ENCODE results near the gene MYCBP. TPM values are rescaled to one million over a fixed set of nuclear protein-coding genes. Genes with fewer than 3 reads are reported as not detected.

MYCBP gene
- polyA plus RNA-seq, 1 donor (not counting 4 experiments of a cell fraction or from before 2014, with no cell fraction given) = 39.9 TPM

GRCh38 chr1:38827318-38827717 lies 45.8 kb downstream of the MYCBP start:
- Histone ChIP-seq H2AFZ (ENCODE audit: control insufficient read depth, low read length) (no peak overlapping the region), H3K27ac (ENCODE audit: control insufficient read depth, insufficient read depth, low read length) (no peak overlapping the region), H3K4me3 (ENCODE audit: control insufficient read depth in 2 of 3, extremely low read depth in 1 of 3, insufficient read depth in 2 of 3, low read depth in 1 of 3, low read length in 3 of 3) (no peak overlapping the region), H3K36me3 (ENCODE audit: control insufficient read depth in 2 of 2, extremely low read depth in 1 of 2, insufficient read depth in 2 of 2, low read length in 2 of 2) (no peaks in the 10 kb centered on the region), H3K4me2 (ENCODE audit: control insufficient read depth, extremely low read depth, insufficient read depth, low read depth, low read length) (no peak overlapping the region), H4K20me1 (ENCODE audit: control insufficient read depth, extremely low read depth, insufficient read depth, low read length) (no peaks in the 10 kb centered on the region), H3K9ac (ENCODE audit: control insufficient read depth, extremely low read depth, insufficient read depth, low read length) (no peak overlapping the region), H3K4me1 (ENCODE audit: control insufficient read depth, extremely low read depth, insufficient read depth, low read length) (no peaks in the 10 kb centered on the region), H3K27me3 (ENCODE audit: control insufficient read depth, extremely low read depth, insufficient read depth, low read length) (peaks cover 3% of the 10 kb centered on the region), H3K79me2 (ENCODE audit: control insufficient read depth, insufficient read depth, low read length) (no peaks in the 10 kb centered on the region), H3K9me3 (ENCODE audit: control insufficient read depth, low read depth, low read length) (no peaks in the 10 kb centered on the region), H3K9me1 (ENCODE audit: control insufficient read depth, extremely low read depth, insufficient read depth, low read length) (no peaks in the 10 kb centered on the region)
- dilution Hi-C loops (cut with MboI; ENCODE audit: extremely low pct_ligation_motif_present, low sequenced_read_pairs) = no loop called here
- DNase-seq (ENCODE audit: low read depth, low spot score) = no peak
- TF ChIP-seq CTCF (optimal IDR thresholded peaks at IDR 0.05 in 1 of 3, IDR thresholded peaks at IDR 0.05 in 1 of 3, conservative IDR thresholded peaks at IDR 0.05 in 1 of 3; ENCODE audit: extremely low read depth in 1 of 3, insufficient read depth in 2 of 3, low read length in 3 of 3) = no peak
- no peak for TF ChIP-seq EZH2 (IDR thresholded peaks at IDR 0.05; ENCODE audit: low read length)
- no peak for FAIRE-seq

DNA sequence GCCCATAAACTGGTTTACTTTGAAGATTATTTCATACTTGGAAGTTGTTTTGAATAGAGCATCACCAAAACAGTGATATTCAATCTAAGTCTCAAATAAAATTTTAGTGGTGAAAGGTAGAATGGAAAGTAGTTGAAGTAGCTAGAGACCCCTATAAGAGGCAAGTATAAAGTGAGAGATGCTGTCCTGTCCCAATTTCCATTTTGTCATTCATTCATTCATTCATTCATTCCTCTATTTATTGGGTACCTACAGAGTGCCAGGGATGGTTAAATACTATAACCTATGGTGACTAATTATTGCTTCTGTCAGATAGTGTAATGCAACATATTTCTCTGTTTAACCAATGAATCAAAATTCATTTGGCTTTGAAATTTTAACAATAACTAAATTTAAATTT lies 46.3 kb downstream of the MYCBP start:
- Histone ChIP-seq H3K27me3 (ENCODE audit: control insufficient read depth, extremely low read depth, insufficient read depth, low read length) (peaks cover 3% of the 10 kb centered on the region), H3K27ac (ENCODE audit: control insufficient read depth, insufficient read depth, low read length) (no peak overlapping the region), H3K4me1 (ENCODE audit: control insufficient read depth, extremely low read depth, insufficient read depth, low read length) (no peaks in the 10 kb centered on the region), H3K4me3 (ENCODE audit: control insufficient read depth in 2 of 3, extremely low read depth in 1 of 3, insufficient read depth in 2 of 3, low read depth in 1 of 3, low read length in 3 of 3) (no peak overlapping the region), H3K4me2 (ENCODE audit: control insufficient read depth, extremely low read depth, insufficient read depth, low read depth, low read length) (no peak overlapping the region), H4K20me1 (ENCODE audit: control insufficient read depth, extremely low read depth, insufficient read depth, low read length) (no peaks in the 10 kb centered on the region), H3K9me3 (ENCODE audit: control insufficient read depth, low read depth, low read length) (no peaks in the 10 kb centered on the region), H3K9ac (ENCODE audit: control insufficient read depth, extremely low read depth, insufficient read depth, low read length) (no peak overlapping the region), H3K9me1 (ENCODE audit: control insufficient read depth, extremely low read depth, insufficient read depth, low read length) (no peaks in the 10 kb centered on the region), H3K79me2 (ENCODE audit: control insufficient read depth, insufficient read depth, low read length) (no peaks in the 10 kb centered on the region), H2AFZ (ENCODE audit: control insufficient read depth, low read length) (no peak overlapping the region), H3K36me3 (ENCODE audit: control insufficient read depth in 2 of 2, extremely low read depth in 1 of 2, insufficient read depth in 2 of 2, low read length in 2 of 2) (no peaks in the 10 kb centered on the region)
- dilution Hi-C loops (cut with MboI; ENCODE audit: extremely low pct_ligation_motif_present, low sequenced_read_pairs) = no loop called here
- TF ChIP-seq CTCF (optimal IDR thresholded peaks at IDR 0.05 in 1 of 3, IDR thresholded peaks at IDR 0.05 in 1 of 3, conservative IDR thresholded peaks at IDR 0.05 in 1 of 3; ENCODE audit: extremely low read depth in 1 of 3, insufficient read depth in 2 of 3, low read length in 3 of 3) = no peak
- TF ChIP-seq EZH2 (IDR thresholded peaks at IDR 0.05; ENCODE audit: low read length) = no peak
- FAIRE-seq = no peak
- no peak for DNase-seq (ENCODE audit: low read depth, low spot score)

Measured in keratinocyte (primary cell).